Occipital lobe (tissue), 2 donors: ENCODE results near the gene SH2D6. TPM values are rescaled to one million over a fixed set of nuclear protein-coding genes. Genes with fewer than 3 reads are reported as not detected.
A peak's percentile ranks its signal among the peaks of the same experiment; 100 is the strongest.
"Not testable (repeated sequence)": the region's sequence is repeated elsewhere in the genome, so short reads cannot be mapped to it uniquely, and the experiment has no call there.

ENCODE experiments used
- DNase-seq: peaks from one replicate; lab custom pipeline; 2025; lab: John Stamatoyannopoulos, UW
- total RNA-seq: library from RNA; depleted of rRNA; stranded (reverse); fragments of >200 nt; gene quantifications from one replicate; pipeline ENCODE4 v1.2.3, GENCODE V29; 2014

Gene SH2D6
- total RNA-seq, 1 donor from 2014 or later, result 0.47 TPM

GRCh38 chr2:85398426-85399182 is 19.9 kb upstream of the SH2D6 start:
- no peak for DNase-seq

GRCh38 chr2:85399183-85399455 is 19.4 kb upstream of the SH2D6 start:
- no peak for DNase-seq

- no peak for DNase-seq
These were observed 18.5 kb upstream of the SH2D6 start for GRCh38 chr2:85400023-85400422.

GRCh38 chr2:85400541-85401463 is 17.7 kb upstream of the SH2D6 start:
- DNase-seq, result no peak

- no peak for DNase-seq
These were observed 17.1 kb upstream of the SH2D6 start for GRCh38 chr2:85401464-85401805.

GRCh38 chr2:85401844-85402243 is 16.7 kb upstream of the SH2D6 start:
- no peak for DNase-seq

- DNase-seq, result peak; percentile 17
These were observed 13.1 kb upstream of the SH2D6 start for GRCh38 chr2:85405201-85406059.

- DNase-seq, result no peak
These were observed 8.5 kb upstream of the SH2D6 start, which contains the start of gene CAPG for GRCh38 chr2:85409845-85410583. Gene CAPG, minus strand, starts transcription at chr2:85410366. Its CDS starts 8,221 bp downstream, at chr2:85402145.

GRCh38 chr2:85410584-85411404 is 7.7 kb upstream of the SH2D6 start:
- no peak for DNase-seq

- DNase-seq, result no peak
These were observed 7.1 kb upstream of the SH2D6 start for GRCh38 chr2:85411405-85411748.

- DNase-seq, result no peak
These were observed 4.7 kb upstream of the SH2D6 start for GRCh38 chr2:85413592-85414420.

- not testable (repeated sequence) for DNase-seq
These were observed 4.1 kb upstream of the SH2D6 start for GRCh38 chr2:85414421-85414759.

GRCh38 chr2:85414761-85415553 is 3.6 kb upstream of the SH2D6 start:
- DNase-seq, result no peak

- DNase-seq, result no peak
These were observed 2.4 kb upstream of the SH2D6 start for GRCh38 chr2:85415980-85416650.

- no peak for DNase-seq
These were observed 628 bp downstream of the SH2D6 start for GRCh38 chr2:85419009-85419675.

- DNase-seq, result peak; percentile 79
These were observed 2.2 kb downstream of the SH2D6 start for GRCh38 chr2:85420536-85421259.
